Mesenchymal stem cell (in vitro differentiated cells and primary cell): ENCODE results near the gene P2RY1.
"Not testable (repeated sequence)": the region's sequence is repeated elsewhere in the genome, so short reads cannot be mapped to it uniquely, and the experiment has no call there.

ENCODE experiments used
- DNase-seq: peaks from one replicate; pipeline ENCODE4 v3.0.0-alpha.2; 2013
- H2AFZ ChIP-seq: one replicate; pipeline ENCODE4 v1.6.1; 2013; ENCODE audit warnings: low read depth, mild to moderate bottlenecking, control low read depth, inconsistent platforms, low read length, moderate library complexity
- H2AK5ac ChIP-seq: 2 replicates; pipeline ENCODE4 v1.6.1; 2013; ENCODE audit warnings: low read length, moderate library complexity, mild to moderate bottlenecking, inconsistent platforms; ENCODE audit not compliant: severe bottlenecking
- H2BK120ac ChIP-seq: one replicate; pipeline ENCODE4 v1.6.1; 2013; ENCODE audit warnings: low read depth, mild to moderate bottlenecking, inconsistent platforms, low read length, moderate library complexity
- H2BK12ac ChIP-seq, 2 experiments: one replicate each; pipeline ENCODE4 v1.6.1; 2013; ENCODE audit warnings: inconsistent platforms in 2 of 2, low read length in 2 of 2, mild to moderate bottlenecking in 2 of 2, moderate library complexity in 2 of 2, control low read depth in 1 of 2
- H2BK15ac ChIP-seq: one replicate; pipeline ENCODE4 v1.6.1; 2013; ENCODE audit warnings: mild to moderate bottlenecking, low read depth, inconsistent platforms; ENCODE audit not compliant: poor library complexity, severe bottlenecking
- H2BK5ac ChIP-seq: 2 replicates; pipeline ENCODE4 v1.6.1; 2013; ENCODE audit warnings: low read depth, mild to moderate bottlenecking, low read length, control low read depth, inconsistent platforms; ENCODE audit not compliant: poor library complexity, severe bottlenecking
- H3K14ac ChIP-seq, 2 experiments: one replicate each; pipeline ENCODE4 v1.6.1; 2013; ENCODE audit warnings: inconsistent platforms in 2 of 2, low read length in 2 of 2, control low read depth in 1 of 2, mild to moderate bottlenecking in 1 of 2, moderate library complexity in 1 of 2
- H3K18ac ChIP-seq, 2 experiments: one replicate each; pipeline ENCODE4 v1.6.1; 2013; ENCODE audit warnings: inconsistent platforms in 2 of 2, low read length in 2 of 2, control low read depth in 1 of 2, low read depth in 1 of 2, mild to moderate bottlenecking in 1 of 2
- H3K23ac ChIP-seq, 2 experiments: one replicate each; pipeline ENCODE4 v1.6.1; 2013; ENCODE audit warnings: inconsistent platforms in 2 of 2, low read length in 2 of 2, mild to moderate bottlenecking in 2 of 2, moderate library complexity in 2 of 2, control low read depth in 1 of 2
- H3K27ac ChIP-seq: 2 replicates; pipeline ENCODE4 v1.5.1; 2013; ENCODE audit warnings: mild to moderate bottlenecking, moderate library complexity, low read length, control low read depth, inconsistent platforms; ENCODE audit not compliant: poor library complexity, severe bottlenecking
- H3K27me3 ChIP-seq, 2 experiments: 2 replicates each; pipeline versions ENCODE4 v1.6.1 to v1.7.0; 2013; ENCODE audit warnings: low read length in 2 of 2, mild to moderate bottlenecking in 2 of 2, moderate library complexity in 2 of 2, control low read depth in 1 of 2, inconsistent platforms in 1 of 2; ENCODE audit not compliant: control insufficient read depth in 1 of 2, insufficient read depth in 1 of 2
- H3K36me3 ChIP-seq, 2 experiments: 2 replicates each; pipeline versions ENCODE4 v1.6.1 to v1.7.0; 2013; ENCODE audit warnings: low read length in 2 of 2, control low read depth in 1 of 2, inconsistent platforms in 1 of 2, low read depth in 1 of 2, mild to moderate bottlenecking in 1 of 2; ENCODE audit not compliant: insufficient read depth in 2 of 2, control insufficient read depth in 1 of 2
- H3K4ac ChIP-seq, 2 experiments: one replicate each; pipeline ENCODE4 v1.6.1; 2013; ENCODE audit warnings: inconsistent platforms in 2 of 2, low read length in 2 of 2, mild to moderate bottlenecking in 2 of 2, moderate library complexity in 2 of 2, control low read depth in 1 of 2, low read depth in 1 of 2
- H3K4me1 ChIP-seq: 2 replicates; pipeline ENCODE4 v1.6.1; 2013; ENCODE audit warnings: low read depth, low read length, control low read depth; ENCODE audit not compliant: control insufficient read depth, insufficient read depth
- H3K4me2 ChIP-seq: 2 replicates; pipeline ENCODE4 v1.6.1; 2013; ENCODE audit warnings: low read length, mild to moderate bottlenecking, inconsistent platforms; ENCODE audit not compliant: poor library complexity, severe bottlenecking
- H3K4me3 ChIP-seq, 2 experiments: 2 replicates each; pipeline versions ENCODE4 v1.5.1 to v1.7.0; 2013; ENCODE audit warnings: low read length in 2 of 2, mild to moderate bottlenecking in 2 of 2, control low read depth in 1 of 2, low read depth in 1 of 2; ENCODE audit not compliant: insufficient read depth in 1 of 2
- H3K79me1 ChIP-seq: replicated peaks from 2 replicates; pipeline ENCODE4 v1.6.1; 2013; ENCODE audit warnings: mild to moderate bottlenecking, control low read depth, low read length, inconsistent platforms; ENCODE audit not compliant: poor library complexity, severe bottlenecking
- H3K9ac ChIP-seq: 2 replicates; pipeline ENCODE4 v1.7.0; 2013; ENCODE audit warnings: mild to moderate bottlenecking, low read length, moderate library complexity
- H3K9me3 ChIP-seq: 2 replicates; pipeline ENCODE4 v1.7.0; 2013; ENCODE audit warnings: mild to moderate bottlenecking, low read length; ENCODE audit not compliant: control insufficient read depth
- H4K8ac ChIP-seq: one replicate; pipeline ENCODE4 v1.6.1; 2013; ENCODE audit warnings: inconsistent platforms, mild to moderate bottlenecking, low read length, moderate library complexity
- H4K91ac ChIP-seq: one replicate; pipeline ENCODE4 v1.6.1; 2013; ENCODE audit warnings: mild to moderate bottlenecking, low read length, inconsistent platforms
- WGBS: methylation state at CpG from one replicate; pipeline ENCODE4 v1.1.7; 2013; ENCODE audit warnings: mixed read lengths; 5-methylcytosine and 5-hydroxymethylcytosine counted together

Gene P2RY1

DNA sequence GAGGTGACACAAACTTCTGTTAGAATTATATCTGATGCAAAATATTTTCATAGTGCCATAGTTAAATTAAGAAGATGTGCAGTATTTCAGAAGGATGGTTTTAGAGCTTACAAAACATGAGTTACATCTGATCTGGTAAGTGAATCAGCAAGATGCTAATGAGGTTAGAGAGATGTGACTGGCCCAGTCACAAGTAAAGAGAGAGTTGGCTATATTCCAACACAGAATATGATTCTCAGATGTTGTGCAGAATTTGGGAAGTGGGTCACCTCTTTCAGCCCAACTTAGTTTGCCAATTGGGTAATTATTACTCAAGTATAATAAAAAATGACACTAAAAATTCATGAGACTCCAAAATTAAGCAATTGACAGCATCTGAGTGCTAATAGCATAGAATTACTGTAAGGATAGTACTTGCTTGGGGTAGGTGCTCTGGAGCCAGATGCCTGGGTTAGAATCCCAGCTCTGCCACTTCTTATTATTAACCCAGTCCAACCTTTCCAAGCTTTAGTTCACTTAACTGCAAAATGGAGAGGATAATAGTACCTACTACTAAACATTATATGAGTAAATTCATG, 30.8 kb downstream of the P2RY1 start:
- Histone ChIP-seq H3K23ac (no peak overlapping the region), H2AK5ac (no peak overlapping the region), H4K8ac (no peak overlapping the region), H2BK15ac (no peak overlapping the region), H2BK5ac (no peak overlapping the region), H3K27ac (no peak overlapping the region), H2BK120ac (no peak overlapping the region), H4K91ac (no peak overlapping the region), H3K9me3 (no peaks in the 10 kb centered on the region), H3K9ac (no peak overlapping the region), H3K14ac (no peak overlapping the region), H3K4me2 (no peak overlapping the region), H3K36me3 (no peaks in the 10 kb centered on the region), H2BK12ac (no peak overlapping the region), H3K79me1 (no peaks in the 10 kb centered on the region), H3K27me3 (no peaks in the 10 kb centered on the region), H3K4me3 (no peak overlapping the region), H3K18ac (no peak overlapping the region), H3K4me1 (no peaks in the 10 kb centered on the region), H2AFZ (no peak overlapping the region), H3K4ac (no peak overlapping the region)
- DNase-seq, result no peak

DNA sequence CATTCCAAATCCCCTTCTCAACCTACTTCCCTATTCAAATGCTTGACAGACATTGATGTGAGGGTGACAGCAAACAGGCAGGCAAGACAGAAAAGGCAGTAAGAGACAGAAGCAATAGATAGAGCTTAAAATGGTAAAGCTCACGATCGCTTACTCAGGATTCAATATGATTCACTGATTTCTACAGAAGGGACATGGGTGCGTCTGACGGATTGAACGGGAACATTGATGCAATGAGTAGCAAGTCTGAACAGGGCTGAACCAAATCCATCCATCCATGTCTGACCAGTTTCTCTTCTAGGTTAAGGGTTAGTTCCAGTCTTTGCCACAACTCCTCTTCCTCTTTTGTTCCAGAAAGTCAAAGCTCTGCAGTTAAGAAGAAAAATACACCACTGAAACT, 35.1 kb downstream of the P2RY1 start:
- Histone ChIP-seq H3K18ac (no peak overlapping the region), H3K36me3 (no peaks in the 10 kb centered on the region), H3K27ac (no peak overlapping the region), H3K9me3 (peaks cover 6% of the 10 kb centered on the region), H2AK5ac (no peak overlapping the region), H2BK5ac (no peak overlapping the region), H2BK15ac (no peak overlapping the region), H3K4me1 (no peaks in the 10 kb centered on the region), H4K91ac (no peak overlapping the region), H2AFZ (no peak overlapping the region), H3K4me2 (no peak overlapping the region), H3K14ac (no peak overlapping the region), H3K9ac (no peak overlapping the region), H3K4ac (no peak overlapping the region), H3K27me3 (no peaks in the 10 kb centered on the region), H3K4me3 (no peak overlapping the region), H4K8ac (no peak overlapping the region), H2BK12ac (no peak overlapping the region), H3K23ac (no peak overlapping the region), H3K79me1 (no peaks in the 10 kb centered on the region), H2BK120ac (no peak overlapping the region)
- WGBS, result 91% methylated on average over 5 of the region's 5 CpGs
- no peak for DNase-seq

DNA sequence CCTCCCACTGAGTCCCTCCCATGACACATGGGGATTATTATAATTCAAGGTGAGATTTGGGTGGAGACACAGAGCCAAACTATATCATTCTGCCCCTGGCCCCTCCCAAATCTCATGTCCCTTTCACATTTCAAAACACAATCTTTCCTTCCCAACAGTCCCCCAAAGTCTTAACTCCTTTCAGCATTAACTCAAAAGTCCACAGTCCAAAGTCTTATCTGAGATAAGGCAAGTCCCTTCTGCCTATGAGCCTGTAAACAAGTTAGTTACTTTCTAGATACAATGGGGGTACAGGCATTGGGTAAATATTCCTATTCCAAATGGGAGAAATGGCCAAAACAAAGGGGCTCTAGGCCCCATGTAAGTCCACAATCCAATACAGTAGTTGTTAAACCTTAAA, 38.4 kb downstream of the P2RY1 start:
- not testable (repeated sequence) for H3K4me3 ChIP-seq, H3K36me3 ChIP-seq, H3K9me3 ChIP-seq, H4K8ac ChIP-seq, H3K79me1 ChIP-seq, DNase-seq, H2BK15ac ChIP-seq, H3K14ac ChIP-seq, H2BK12ac ChIP-seq, H3K27me3 ChIP-seq, H3K27ac ChIP-seq, H2BK120ac ChIP-seq, H3K23ac ChIP-seq, H3K4me1 ChIP-seq, H3K4ac ChIP-seq, H2BK5ac ChIP-seq, H2AK5ac ChIP-seq, H3K9ac ChIP-seq, H2AFZ ChIP-seq, H4K91ac ChIP-seq, H3K4me2 ChIP-seq, H3K18ac ChIP-seq

DNA sequence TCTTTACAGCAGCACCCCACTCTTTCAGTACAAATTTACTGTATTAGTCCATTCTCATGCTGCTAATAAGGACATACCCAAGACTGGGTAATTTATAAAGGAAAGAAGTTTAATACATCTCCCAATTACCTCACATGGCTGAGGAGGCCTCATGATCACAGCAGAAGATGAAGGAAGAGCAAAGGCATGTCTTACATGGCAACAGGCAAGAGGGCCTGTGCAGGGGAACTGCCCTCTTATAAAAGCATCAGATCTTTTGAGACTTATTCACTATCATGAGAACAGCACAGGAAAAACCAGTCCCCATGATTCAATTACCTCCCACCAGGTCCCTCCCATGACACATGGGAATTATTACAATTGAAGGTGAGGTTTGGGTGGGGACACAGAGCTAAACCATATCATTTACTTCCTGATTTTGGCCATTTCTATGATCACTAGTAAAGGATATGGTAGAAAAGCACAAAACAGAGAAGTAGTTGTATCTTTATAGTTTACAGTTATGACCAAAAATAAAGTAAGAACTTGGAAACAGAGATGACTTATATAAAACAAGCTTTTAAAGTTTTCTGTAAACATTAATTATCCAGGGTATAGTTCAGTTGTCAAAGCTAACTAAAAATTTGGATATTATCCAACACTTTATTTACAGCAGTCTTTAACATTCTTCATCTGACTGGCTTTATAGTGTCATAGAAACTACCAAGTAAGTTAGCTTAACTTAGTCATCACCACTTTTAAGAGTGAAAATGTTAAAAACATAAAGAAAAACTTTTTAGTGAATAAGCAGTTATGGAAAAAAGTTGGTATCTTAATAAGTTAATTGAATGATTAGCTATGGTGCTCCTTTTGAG, 40.2 kb downstream of the P2RY1 start:
- H3K9me3 ChIP-seq, result peaks cover 6% of the 10 kb centered on the region
- H3K4me3 ChIP-seq, result no peak overlapping the region
- H3K27me3 ChIP-seq, result no peaks in the 10 kb centered on the region
- no peak overlapping the region for H3K14ac ChIP-seq
- H3K18ac ChIP-seq, result no peak overlapping the region
- no peak overlapping the region for H3K23ac ChIP-seq
- no peak for DNase-seq
- no peak overlapping the region for H2BK12ac ChIP-seq
- no peak overlapping the region for H4K91ac ChIP-seq
- no peaks in the 10 kb centered on the region for H3K79me1 ChIP-seq
- no peak overlapping the region for H3K9ac ChIP-seq
- no peak overlapping the region for H2BK120ac ChIP-seq
- no peak overlapping the region for H2BK5ac ChIP-seq
- H2AFZ ChIP-seq, result no peak overlapping the region
- no peak overlapping the region for H3K4ac ChIP-seq
- H4K8ac ChIP-seq, result no peak overlapping the region
- H3K4me2 ChIP-seq, result no peak overlapping the region
- no peak overlapping the region for H2AK5ac ChIP-seq
- no peaks in the 10 kb centered on the region for H3K4me1 ChIP-seq
- no peak overlapping the region for H2BK15ac ChIP-seq
- H3K27ac ChIP-seq, result no peak overlapping the region
- no peaks in the 10 kb centered on the region for H3K36me3 ChIP-seq
